HEK293 (cell line): ENCODE data around the gene QRSL1.

Experiments
- CTCF ChIA-PET: fragments of 350-600 bp; formaldehyde crosslinking; extraction: SDS; loops from one replicate; lab custom pipeline; 2021; ENCODE audit warnings: antibody characterized with exemption; lab: Yijun Ruan, JAX
- POLR2A ChIA-PET: fragments of 300-600 bp; formaldehyde crosslinking; extraction: SDS; loops from one replicate; lab custom pipeline; 2020; ENCODE audit warnings: antibody characterized with exemption, inconsistent platforms; lab: Yijun Ruan, JAX
- H3K27ac ChIP-seq: fragments of 200-500 bp; sonication (Bioruptor generic); 2 replicates; pipeline ENCODE4 v1.5.1; 2014; ENCODE audit warnings: low read depth, low read length, control low read depth, inconsistent platforms; ENCODE audit errors: extremely low read depth
- H3K36me3 ChIP-seq, 2 experiments: fragments of 200-500 bp in 1 of 2; sonication (Bioruptor generic) in 1 of 2; 1 replicate in 1 of 2; 2 replicates in 1 of 2; pipeline ENCODE4 v1.5.1; 2014 to 2017; ENCODE audit warnings: inconsistent platforms in 2 of 2, low read length in 2 of 2; ENCODE audit not compliant: control insufficient read depth in 2 of 2, insufficient read depth in 1 of 2
- H3K4me1 ChIP-seq: fragments of 200-500 bp; sonication (Bioruptor generic); 2 replicates; pipeline ENCODE4 v1.5.1; 2014; ENCODE audit warnings: mild to moderate bottlenecking, low read length, inconsistent platforms; ENCODE audit not compliant: control insufficient read depth, insufficient read depth
- H3K4me3 ChIP-seq: 2 replicates; pipeline ENCODE4 v1.5.1; 2011; ENCODE audit warnings: low read depth, mild to moderate bottlenecking, control low read depth, low read length, moderate library complexity
- H3K9me3 ChIP-seq: fragments of 200-500 bp; sonication (Bioruptor generic); 2 replicates; pipeline ENCODE4 v1.5.1; 2014; ENCODE audit warnings: low read depth, low read length, inconsistent platforms; ENCODE audit not compliant: control insufficient read depth, insufficient read depth
- ATF2 ChIP-seq: fragments of 450-650 bp; formaldehyde crosslinking; IDR thresholded peaks from 2 replicates; pipeline ENCODE4 v1.5.1; 2016; ENCODE audit warnings: missing biosample characterization, missing genetic modification characterization, low read depth
- BCL11B ChIP-seq: fragments of 450-650 bp; formaldehyde crosslinking; IDR thresholded peaks from 2 replicates; pipeline ENCODE4 v1.5.1; 2016; ENCODE audit warnings: low read depth, missing biosample characterization, missing genetic modification characterization
- FEZF1 ChIP-seq: fragments of 450-650 bp; formaldehyde crosslinking; IDR thresholded peaks from 2 replicates; pipeline ENCODE4 v1.5.1; 2016; ENCODE audit warnings: missing biosample characterization, missing genetic modification characterization
- SALL2 ChIP-seq: fragments of 450-650 bp; formaldehyde crosslinking; IDR thresholded peaks from 2 replicates; pipeline ENCODE4 v1.5.0; 2017; ENCODE audit warnings: missing biosample characterization, mild to moderate bottlenecking, missing genetic modification characterization, borderline replicate concordance
- SCRT2 ChIP-seq: fragments of 450-650 bp; formaldehyde crosslinking; IDR thresholded peaks from 2 replicates; pipeline ENCODE4 v1.5.1; 2016; ENCODE audit warnings: missing biosample characterization, missing genetic modification characterization
- TSHZ1 ChIP-seq: fragments of 450-650 bp; formaldehyde crosslinking; IDR thresholded peaks from 2 replicates; pipeline ENCODE4 v1.5.1; 2016; ENCODE audit warnings: missing biosample characterization, missing genetic modification characterization, borderline replicate concordance
- YY1 ChIP-seq: fragments of 450-650 bp; formaldehyde crosslinking; IDR thresholded peaks from 2 replicates; pipeline ENCODE4 v1.5.1; 2018; ENCODE audit warnings: missing biosample characterization, missing genetic modification characterization
- ZNF138 ChIP-seq: fragments of 450-650 bp; formaldehyde crosslinking; IDR thresholded peaks from 2 replicates; pipeline ENCODE4 v1.5.1; 2016; ENCODE audit warnings: missing biosample characterization, missing genetic modification characterization, borderline replicate concordance
- ZNF174 ChIP-seq: fragments of 450-650 bp; formaldehyde crosslinking; IDR thresholded peaks from 2 replicates; pipeline ENCODE4 v1.5.0; 2017; ENCODE audit warnings: missing biosample characterization, mild to moderate bottlenecking, missing genetic modification characterization
- ZNF311 ChIP-seq: fragments of 450-650 bp; formaldehyde crosslinking; IDR thresholded peaks from 2 replicates; pipeline ENCODE4 v1.5.1; 2017; ENCODE audit warnings: missing biosample characterization, missing genetic modification characterization, borderline replicate concordance
- ZNF324 ChIP-seq: fragments of 450-650 bp; formaldehyde crosslinking; IDR thresholded peaks from 2 replicates; pipeline ENCODE4 v1.5.1; 2016; ENCODE audit warnings: missing biosample characterization, missing genetic modification characterization
- ZNF335 ChIP-seq: fragments of 450-650 bp; formaldehyde crosslinking; conservative IDR thresholded peaks from 2 replicates; pipeline ENCODE4 v1.5.1; 2016; ENCODE audit warnings: missing biosample characterization, missing genetic modification characterization
- ZNF341 ChIP-seq: fragments of 450-650 bp; formaldehyde crosslinking; IDR thresholded peaks from 2 replicates; pipeline ENCODE4; 2016; ENCODE audit warnings: low read depth, missing biosample characterization, missing genetic modification characterization
- ZNF624 ChIP-seq: fragments of 450-650 bp; formaldehyde crosslinking; IDR thresholded peaks from 2 replicates; pipeline ENCODE4 v1.5.1; 2017; ENCODE audit warnings: missing biosample characterization, missing genetic modification characterization
- ZNF639 ChIP-seq: fragments of 450-650 bp; formaldehyde crosslinking; IDR thresholded peaks from 2 replicates; pipeline ENCODE4 v1.5.1; 2016; ENCODE audit warnings: missing biosample characterization, missing genetic modification characterization
- ZNF791 ChIP-seq: fragments of 450-650 bp; formaldehyde crosslinking; IDR thresholded peaks from 2 replicates; pipeline ENCODE4 v1.5.1; 2016; ENCODE audit warnings: missing biosample characterization, missing genetic modification characterization
- TF ChIP-seq, protein P1 (sequence below): fragments of 450-650 bp; formaldehyde crosslinking; IDR thresholded peaks from 2 replicates; pipeline ENCODE4 v1.5.1; 2017; ENCODE audit warnings: missing biosample characterization, missing genetic modification characterization
- TF ChIP-seq, protein P2 (sequence below): fragments of 450-650 bp; formaldehyde crosslinking; optimal IDR thresholded peaks from 2 replicates; pipeline ENCODE3; 2016; ENCODE audit warnings: missing biosample characterization, mild to moderate bottlenecking, missing genetic modification characterization
- TF ChIP-seq, protein P3 (sequence below): fragments of 450-650 bp; formaldehyde crosslinking; IDR thresholded peaks from 2 replicates; pipeline ENCODE4 v1.5.1; 2016; ENCODE audit warnings: missing biosample characterization, missing genetic modification characterization

QRSL1 gene

DNA sequence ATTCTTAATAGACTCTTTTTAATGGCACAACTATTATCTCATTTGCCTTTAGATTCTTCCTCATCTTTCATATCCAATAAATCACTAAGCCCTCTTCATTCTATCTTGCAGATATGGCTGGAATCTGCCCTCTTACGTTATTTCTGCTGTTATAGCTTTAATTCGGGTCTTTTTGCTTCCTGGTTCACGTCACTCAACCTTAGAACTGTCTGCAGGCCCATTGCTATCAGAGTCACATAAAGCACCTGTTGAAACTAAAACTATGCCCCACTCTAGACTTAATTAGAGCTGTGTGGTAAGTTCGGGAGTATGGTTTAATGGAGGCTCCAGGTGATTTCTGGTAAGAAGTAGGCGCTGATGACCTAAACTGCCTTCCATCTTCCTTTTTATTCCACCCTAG, 988 bp downstream of the QRSL1 start:
- 0 out of 2 replicates have a peak, but pooled peaks cover 3% of the 10 kb centered on the region for H3K4me1 ChIP-seq
- H3K36me3 ChIP-seq = no peaks in the 10 kb centered on the region
- ChIA-PET POLR2A (no interaction called here), CTCF (interaction anchor here (0.6 to 1.1 kb wide), 3 partner anchors 22 to 369 kb away, joined by 3 to 5 read pairs (median 5); no protein-coding TSS in a partner anchor)
- H3K9me3 ChIP-seq = no peaks in the 10 kb centered on the region
- peak overlapping the region; percentile 57 for H3K4me3 ChIP-seq
- H3K27ac ChIP-seq = peak overlapping the region; percentile 61; the same call in 1 of the 2 replicates
- TF ChIP-seq SCRT2 (peak; percentile 95), ZNF624 (tag by site-specific recombination) (no peak), ATF2 (tag by site-specific recombination) (no peak), ZNF311 (tag by site-specific recombination) (no peak), SALL2 (no peak), ZNF335 (tag by site-specific recombination) (no peak)

DNA sequence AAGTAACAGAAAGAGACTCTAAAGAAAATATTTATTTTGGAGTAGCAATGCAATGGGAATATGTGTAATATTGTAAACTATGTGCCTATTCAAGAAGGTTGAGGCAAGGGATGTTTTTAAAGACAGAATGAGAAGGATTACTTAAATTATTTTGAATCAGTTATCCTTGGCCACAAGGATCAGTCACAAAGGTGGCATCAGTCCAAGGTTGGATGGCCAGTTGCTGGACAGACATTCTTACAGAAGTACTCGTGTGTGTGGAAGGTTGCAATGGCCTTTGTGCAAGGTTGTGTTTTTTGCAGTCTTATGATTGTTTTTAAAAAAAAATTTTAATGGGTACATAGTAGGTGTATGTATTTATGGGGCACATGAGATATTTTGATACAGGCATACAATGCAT, 2.0 kb downstream of the QRSL1 start:
- 0 out of 2 replicates have a peak, but pooled peaks cover 3% of the 10 kb centered on the region for H3K4me1 ChIP-seq
- H3K4me3 ChIP-seq = no peak overlapping the region

GRCh38 chr6:106634565-106634964, 5.2 kb downstream of the QRSL1 start:
- no peaks in the 10 kb centered on the region for H3K9me3 ChIP-seq
- TF ChIP-seq TSHZ1 (tag by site-specific recombination) = no peak
- TF ChIP-seq, protein P1, sequence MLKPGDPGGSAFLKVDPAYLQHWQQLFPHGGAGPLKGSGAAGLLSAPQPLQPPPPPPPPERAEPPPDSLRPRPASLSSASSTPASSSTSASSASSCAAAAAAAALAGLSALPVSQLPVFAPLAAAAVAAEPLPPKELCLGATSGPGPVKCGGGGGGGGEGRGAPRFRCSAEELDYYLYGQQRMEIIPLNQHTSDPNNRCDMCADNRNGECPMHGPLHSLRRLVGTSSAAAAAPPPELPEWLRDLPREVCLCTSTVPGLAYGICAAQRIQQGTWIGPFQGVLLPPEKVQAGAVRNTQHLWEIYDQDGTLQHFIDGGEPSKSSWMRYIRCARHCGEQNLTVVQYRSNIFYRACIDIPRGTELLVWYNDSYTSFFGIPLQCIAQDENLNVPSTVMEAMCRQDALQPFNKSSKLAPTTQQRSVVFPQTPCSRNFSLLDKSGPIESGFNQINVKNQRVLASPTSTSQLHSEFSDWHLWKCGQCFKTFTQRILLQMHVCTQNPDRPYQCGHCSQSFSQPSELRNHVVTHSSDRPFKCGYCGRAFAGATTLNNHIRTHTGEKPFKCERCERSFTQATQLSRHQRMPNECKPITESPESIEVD = no peak
- peak; percentile 66 for TF ChIP-seq SCRT2
- TF ChIP-seq YY1 (tag by site-specific recombination) = no peak
- TF ChIP-seq, protein P2, sequence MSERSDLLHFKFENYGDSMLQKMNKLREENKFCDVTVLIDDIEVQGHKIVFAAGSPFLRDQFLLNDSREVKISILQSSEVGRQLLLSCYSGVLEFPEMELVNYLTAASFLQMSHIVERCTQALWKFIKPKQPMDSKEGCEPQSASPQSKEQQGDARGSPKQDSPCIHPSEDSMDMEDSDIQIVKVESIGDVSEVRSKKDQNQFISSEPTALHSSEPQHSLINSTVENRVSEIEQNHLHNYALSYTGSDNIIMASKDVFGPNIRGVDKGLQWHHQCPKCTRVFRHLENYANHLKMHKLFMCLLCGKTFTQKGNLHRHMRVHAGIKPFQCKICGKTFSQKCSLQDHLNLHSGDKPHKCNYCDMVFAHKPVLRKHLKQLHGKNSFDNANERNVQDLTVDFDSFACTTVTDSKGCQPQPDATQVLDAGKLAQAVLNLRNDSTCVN (tag by site-specific recombination) = no peak
- ChIA-PET POLR2A (no interaction called here), CTCF (interaction anchor here (0.9 kb wide), 1 partner anchor 53 kb away, joined by 4 read pairs; no protein-coding TSS in a partner anchor)
- H3K4me3 ChIP-seq = no peak overlapping the region
- no peak overlapping the region for H3K27ac ChIP-seq
- H3K36me3 ChIP-seq = no peaks in the 10 kb centered on the region
- H3K4me1 ChIP-seq = 0 out of 2 replicates have a peak, but pooled peaks cover 3% of the 10 kb centered on the region

More for the DNA sequence above, 2.0 kb downstream of the QRSL1 start:
- no peaks in the 10 kb centered on the region for H3K36me3 ChIP-seq
- H3K27ac ChIP-seq = no peak overlapping the region
- ChIA-PET POLR2A (no interaction called here), CTCF (no interaction called here)
- H3K9me3 ChIP-seq = no peaks in the 10 kb centered on the region
- no peak for TF ChIP-seq ZNF324 (tag by site-specific recombination)
- no peak for TF ChIP-seq FEZF1 (tag by site-specific recombination)
- no peak for TF ChIP-seq ZNF174
- no peak for TF ChIP-seq BCL11B
- no peak for TF ChIP-seq ZNF341
- TF ChIP-seq, protein P3, sequence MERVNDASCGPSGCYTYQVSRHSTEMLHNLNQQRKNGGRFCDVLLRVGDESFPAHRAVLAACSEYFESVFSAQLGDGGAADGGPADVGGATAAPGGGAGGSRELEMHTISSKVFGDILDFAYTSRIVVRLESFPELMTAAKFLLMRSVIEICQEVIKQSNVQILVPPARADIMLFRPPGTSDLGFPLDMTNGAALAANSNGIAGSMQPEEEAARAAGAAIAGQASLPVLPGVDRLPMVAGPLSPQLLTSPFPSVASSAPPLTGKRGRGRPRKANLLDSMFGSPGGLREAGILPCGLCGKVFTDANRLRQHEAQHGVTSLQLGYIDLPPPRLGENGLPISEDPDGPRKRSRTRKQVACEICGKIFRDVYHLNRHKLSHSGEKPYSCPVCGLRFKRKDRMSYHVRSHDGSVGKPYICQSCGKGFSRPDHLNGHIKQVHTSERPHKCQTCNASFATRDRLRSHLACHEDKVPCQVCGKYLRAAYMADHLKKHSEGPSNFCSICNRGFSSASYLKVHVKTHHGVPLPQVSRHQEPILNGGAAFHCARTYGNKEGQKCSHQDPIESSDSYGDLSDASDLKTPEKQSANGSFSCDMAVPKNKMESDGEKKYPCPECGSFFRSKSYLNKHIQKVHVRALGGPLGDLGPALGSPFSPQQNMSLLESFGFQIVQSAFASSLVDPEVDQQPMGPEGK (tag by site-specific recombination) = no peak
- no peak for TF ChIP-seq ZNF639 (tag by site-specific recombination)
- TF ChIP-seq ZNF138 (tag by site-specific recombination) = no peak
- no peak for TF ChIP-seq ZNF791
